GM21390 (cell line): ENCODE data around the gene MDH1.
"Not testable (repeated sequence)": the region's sequence is repeated elsewhere in the genome, so short reads cannot be mapped to it uniquely, and the experiment has no call there.

Experiments
- ATAC-seq: cut with Tn5 transposase; IDR thresholded peaks from one replicate; pipeline ENCODE4 v1.9.1; 2021; ENCODE audit not compliant: unreplicated experiment

MDH1 gene

DNA sequence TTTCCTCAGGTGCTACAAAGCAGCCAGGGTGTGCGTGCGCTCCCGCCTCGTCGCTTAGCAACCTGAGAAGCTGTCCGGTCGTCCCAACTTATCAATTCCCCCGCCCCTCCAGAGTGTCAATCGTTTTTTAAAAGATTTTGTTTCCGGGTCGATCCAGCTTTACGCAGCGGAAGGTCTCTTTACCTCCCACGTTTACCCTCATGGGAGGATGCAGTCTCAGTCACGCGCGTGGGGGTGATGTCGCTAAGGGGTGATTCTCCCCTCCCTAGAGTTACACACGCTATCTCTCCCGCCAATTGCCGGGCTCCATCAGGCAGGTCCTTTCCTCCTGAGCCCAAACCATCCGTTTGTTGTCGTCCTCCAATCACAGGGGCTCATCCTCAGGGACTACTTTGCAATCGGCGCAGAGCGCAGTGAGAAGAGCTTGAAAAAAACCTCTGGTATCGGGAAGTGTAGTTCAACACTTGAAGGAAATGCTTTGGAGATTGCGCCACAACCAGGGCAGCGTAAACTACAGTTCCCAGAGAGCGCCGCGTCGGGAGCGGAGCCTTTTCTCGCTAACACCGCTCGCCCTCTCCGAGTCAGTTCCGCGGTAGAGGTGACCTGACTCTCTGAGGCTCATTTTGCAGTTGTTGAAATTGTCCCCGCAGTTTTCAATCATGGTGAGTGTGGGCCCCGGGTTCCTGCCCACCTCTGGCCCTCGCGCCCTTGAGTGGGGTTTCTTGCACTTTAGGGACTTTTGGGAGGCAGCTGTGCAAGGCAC lies at the start of gene MDH1, which contains the start of gene WDPCP:
Gene MDH1, plus strand, starts transcription at position 579 of the 763 bp plus-strand sequence. Its CDS starts 81 bp downstream, at position 660.
Gene WDPCP, minus strand, starts transcription at position 93 of the 763 bp plus-strand sequence. CDS start 206 bp downstream, outside the sequence.
- ATAC-seq, result peak; percentile 86

DNA sequence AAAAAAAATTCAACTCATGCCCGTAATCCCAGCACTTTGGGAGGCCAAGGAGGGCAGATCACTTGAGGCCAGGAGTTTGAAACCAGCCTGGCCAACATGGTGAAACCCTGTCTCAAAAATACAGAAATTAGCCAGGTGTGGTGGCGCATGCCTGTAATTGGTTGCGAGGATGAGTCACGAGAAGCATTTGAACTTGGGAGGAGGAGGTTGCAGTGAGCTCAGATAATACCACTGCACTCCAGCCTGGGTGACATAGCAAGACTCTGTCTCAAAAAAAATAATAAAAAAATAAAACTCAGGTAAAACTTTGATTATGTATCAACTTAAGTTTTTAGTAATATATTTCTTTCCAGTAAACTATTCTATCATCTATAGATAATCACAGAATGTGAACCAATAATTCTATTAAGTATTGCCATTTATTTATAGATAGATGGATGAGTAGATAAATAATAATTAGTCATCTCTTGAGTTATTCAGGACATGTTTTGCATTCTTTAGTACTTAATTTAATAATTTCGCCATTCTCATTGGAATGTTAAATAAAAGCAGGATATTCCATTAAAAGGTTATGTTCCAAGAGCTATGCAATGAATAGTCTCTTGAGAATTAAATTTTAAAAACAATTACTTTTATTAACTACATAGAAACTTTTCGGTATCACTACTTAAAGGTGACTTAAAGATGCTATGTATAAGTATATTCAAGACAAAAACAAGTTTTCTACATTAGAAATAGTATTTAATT lies 49.2 kb upstream of the MDH1 start:
- ATAC-seq, result no peak

DNA sequence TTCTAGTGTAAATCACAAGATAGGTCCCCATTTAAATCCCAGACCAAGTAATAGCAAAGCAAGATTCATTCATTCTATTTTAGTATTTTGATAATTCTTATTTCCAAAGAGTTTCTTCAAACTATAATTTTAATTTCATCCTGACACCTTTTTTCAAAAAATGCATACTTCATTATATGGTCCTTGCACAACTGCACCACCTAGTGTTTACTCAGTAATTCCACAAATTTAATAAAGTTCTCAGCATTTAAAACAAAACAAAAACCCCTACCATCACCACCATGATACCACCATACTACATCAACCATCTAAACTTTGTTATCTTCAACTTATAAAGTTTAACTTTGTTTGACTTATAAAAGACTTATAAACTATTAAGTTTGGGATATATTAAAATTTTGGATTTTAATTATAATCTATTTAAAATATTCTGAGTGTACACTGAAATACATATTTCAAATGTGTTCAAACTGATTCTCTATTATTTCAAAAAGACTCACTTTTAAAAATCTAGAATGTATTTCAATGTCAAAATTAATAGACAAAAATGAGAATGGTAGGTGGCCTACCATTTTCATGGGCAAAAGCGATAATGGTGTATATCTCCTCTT lies 44.6 kb upstream of the MDH1 start:
- ATAC-seq, result no peak

GRCh38 chr2:63545023-63545422 lies 43.7 kb upstream of the MDH1 start:
- no peak for ATAC-seq

- ATAC-seq, result no peak
Observed at GRCh38 chr2:63553049-63553448, 35.7 kb upstream of the MDH1 start.

GRCh38 chr2:63555299-63555698 lies 33.5 kb upstream of the MDH1 start:
- no peak for ATAC-seq

DNA sequence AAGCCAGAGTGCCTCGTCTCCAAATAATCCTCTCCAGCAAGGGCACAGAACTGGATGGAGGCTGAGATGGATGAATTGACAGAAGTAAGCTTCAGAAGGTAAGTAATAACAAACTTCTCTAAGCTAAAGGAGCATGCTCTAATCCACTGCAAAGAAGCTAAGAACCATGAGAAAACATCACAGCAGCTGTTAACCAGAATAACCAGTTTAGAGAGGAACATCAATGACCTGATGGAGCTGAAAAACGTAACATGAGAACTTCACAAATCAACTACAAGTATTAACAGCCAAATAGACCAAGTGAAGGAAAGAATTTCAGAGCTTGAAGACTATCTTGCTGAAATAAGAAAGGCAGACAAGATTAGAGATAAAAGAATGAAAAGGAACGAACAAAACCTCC lies 32.8 kb upstream of the MDH1 start:
- ATAC-seq, result no peak

- ATAC-seq, result not testable (repeated sequence)
Observed at GRCh38 chr2:63557819-63558218, 30.9 kb upstream of the MDH1 start.

DNA sequence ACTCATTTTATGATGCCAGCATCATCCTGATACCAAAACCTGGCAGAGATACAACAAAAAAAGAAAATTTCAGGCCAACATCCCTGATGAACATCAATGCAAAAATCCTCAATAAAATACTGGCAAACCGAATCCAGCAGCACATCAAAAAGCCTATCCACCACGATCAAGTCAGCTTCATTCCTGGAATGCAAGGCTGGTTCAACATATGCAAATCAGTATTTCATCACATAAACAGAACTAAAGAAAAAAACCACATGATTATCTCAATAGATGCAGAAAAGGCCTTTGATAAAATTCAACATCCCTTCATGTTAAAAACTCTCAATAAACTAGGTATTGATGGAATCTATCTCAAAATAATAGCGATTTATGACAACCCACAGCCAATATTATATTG lies 29.8 kb upstream of the MDH1 start:
- ATAC-seq, result not testable (repeated sequence)

GRCh38 chr2:63562751-63563150 lies 26.0 kb upstream of the MDH1 start:
- ATAC-seq, result no peak

DNA sequence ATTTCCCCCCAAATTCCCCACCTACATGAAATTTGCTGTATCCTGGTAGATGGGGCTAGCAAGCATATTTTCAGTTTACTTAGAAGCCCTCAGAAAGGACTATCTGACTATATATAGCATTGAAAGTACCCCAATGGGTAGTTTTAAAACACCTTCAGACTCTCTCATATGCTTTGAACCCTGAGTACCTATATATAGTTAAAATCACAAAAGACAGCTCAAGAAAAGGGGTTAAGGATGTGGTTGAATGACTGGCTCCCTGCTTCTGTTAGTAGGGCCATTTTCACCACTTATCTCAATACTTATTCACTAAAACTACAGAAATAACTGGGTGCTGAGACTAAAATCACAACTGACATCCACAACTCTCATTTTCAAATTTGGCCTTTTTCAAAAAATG lies 19.0 kb upstream of the MDH1 start:
- peak; percentile 84 for ATAC-seq

DNA sequence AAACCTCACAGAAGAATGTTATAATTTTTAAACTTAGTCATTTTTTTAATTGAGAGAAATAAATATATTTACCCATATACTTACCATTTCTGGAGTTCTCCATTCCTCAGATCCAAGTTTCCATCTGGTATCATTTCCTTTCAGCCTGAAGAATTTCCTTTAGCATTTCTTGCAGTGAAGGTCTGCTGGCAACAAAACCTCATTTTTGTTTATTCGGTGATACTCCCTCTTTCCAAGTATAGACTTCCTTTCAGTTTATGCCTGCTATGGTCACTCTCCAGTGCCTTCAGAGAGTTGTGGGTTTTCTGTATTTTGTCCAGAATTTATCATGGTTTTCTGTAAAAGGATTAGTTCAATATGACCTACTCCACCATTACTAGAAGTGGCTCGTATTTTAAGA lies 17.5 kb upstream of the MDH1 start:
- no peak for ATAC-seq

- ATAC-seq, result no peak
Observed at GRCh38 chr2:63572001-63572400, 16.8 kb upstream of the MDH1 start.

DNA sequence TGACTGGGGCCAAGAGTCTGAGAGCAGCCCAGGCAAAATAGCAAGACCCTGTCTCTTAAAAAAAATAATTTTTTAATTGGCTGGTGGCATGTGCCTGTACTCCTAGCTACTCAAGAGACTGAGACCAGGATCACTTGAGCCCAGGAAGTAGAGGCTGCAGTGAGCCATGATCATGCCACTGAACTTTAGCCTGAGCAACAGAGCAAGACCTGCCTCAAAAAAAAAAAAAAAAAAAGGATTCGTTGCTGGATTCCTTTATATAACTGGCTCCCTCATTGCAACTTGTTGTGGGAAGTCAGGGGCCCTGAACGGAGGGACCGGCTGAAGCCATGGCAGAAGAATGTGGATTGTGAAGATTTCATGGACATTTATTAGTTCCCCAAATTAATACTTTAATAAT lies 15.7 kb upstream of the MDH1 start:
- not testable (repeated sequence) for ATAC-seq

DNA sequence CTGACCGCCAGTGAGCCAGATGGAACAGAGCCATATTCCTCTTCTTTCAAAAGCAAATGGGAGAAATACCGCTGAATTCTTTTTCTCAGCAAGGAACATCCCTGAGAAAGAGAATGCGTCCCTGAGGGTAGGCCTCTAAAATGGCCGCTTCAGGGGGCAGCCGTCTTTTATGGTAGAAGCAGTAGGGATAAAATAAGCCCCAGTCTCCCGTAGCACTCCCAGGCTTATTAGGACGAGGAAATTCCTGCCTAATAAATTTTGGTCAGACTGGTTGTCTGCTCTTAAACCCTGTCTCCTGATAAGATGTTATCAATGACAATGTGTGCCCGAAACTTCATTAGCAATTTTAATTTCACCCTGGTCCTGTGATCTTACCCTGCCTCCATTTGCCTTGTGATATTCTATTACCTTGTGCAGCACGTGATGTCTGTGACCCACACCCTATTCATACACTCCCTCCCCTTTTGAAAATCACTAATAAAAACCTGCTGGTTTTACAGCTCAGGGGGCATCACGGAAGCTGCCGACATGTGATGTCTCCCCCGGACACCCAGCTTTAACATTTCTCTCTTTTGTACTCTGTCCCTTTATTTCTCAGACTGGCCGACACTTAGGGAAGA lies 14.9 kb upstream of the MDH1 start:
- ATAC-seq, result not testable (repeated sequence)

GRCh38 chr2:63576546-63576945 lies 12.2 kb upstream of the MDH1 start:
- no peak for ATAC-seq

GRCh38 chr2:63578767-63579166 lies 10.0 kb upstream of the MDH1 start:
- ATAC-seq, result no peak

DNA sequence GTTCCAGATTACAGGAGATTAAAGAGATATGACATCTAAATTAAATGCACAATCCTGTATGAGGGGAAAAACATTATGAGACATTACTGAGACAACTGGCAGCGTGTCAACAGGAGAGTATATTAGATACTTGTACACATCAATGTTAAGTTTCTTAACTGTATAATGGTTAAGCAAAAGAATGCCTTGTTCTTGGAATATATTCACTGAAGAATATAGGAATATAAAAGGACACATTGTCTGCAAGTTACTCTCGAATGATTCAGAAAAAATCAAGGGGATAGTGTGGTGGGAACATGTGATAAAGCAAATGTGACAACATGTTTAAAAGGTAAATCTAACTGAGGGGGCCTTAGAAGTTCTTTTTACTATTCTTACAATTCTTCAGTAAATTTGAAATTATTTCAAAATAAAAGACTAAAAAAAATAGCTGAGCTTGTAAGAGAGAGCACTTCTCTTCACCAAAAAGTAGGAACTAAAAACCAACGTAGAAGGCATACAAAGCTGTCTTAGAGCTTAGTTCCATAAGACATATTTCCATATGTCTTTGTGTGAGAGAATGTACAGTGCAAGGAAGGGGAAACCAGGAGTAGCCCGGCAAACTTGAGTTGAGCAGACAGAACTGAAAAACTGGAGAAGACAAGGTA lies 8.0 kb upstream of the MDH1 start:
- no peak for ATAC-seq

DNA sequence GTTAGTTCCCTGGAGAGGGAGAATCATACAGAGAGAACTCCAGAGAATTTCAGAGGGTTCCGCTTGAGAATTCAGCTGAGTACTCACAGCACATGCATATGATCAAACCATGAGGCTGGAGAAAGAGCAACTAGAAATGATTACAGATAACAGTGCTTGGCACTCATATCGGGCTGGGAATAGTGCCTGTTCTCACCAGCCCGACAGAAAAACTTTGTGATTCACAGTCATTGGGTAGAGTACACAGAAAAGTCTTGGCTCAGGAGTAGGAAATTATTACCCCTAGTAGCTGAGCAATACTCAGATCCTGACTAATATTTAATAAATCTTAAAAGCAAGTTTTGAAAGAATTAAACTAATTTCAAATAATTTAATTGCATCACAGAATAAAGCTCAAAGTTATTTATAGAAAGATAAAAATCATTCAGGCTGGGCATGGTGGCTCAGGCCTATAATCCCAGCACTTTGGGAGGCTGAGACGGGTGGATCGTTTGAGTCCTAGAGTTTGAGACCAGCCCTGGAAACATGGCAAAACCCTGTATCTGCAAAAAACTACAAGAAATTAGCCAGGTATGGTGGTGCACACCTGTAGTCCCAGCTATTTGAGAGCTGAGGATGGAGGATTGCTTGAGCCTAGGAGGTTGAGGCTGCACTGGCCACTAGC lies 7.3 kb upstream of the MDH1 start:
- ATAC-seq, result no peak

GRCh38 chr2:63582873-63583272 lies 5.9 kb upstream of the MDH1 start:
- no peak for ATAC-seq
